HUES64 (cell line): ENCODE results near the gene FAM161A.
"Not testable (repeated sequence)": the region's sequence is repeated elsewhere in the genome, so short reads cannot be mapped to it uniquely, and the experiment has no call there.

ENCODE experiments used
- H3K27ac ChIP-seq: 2 replicates; pipeline ENCODE4 v1.7.0; 2013; ENCODE audit warnings: low read depth, low read length, inconsistent platforms
- H3K27me3 ChIP-seq: 2 replicates; pipeline ENCODE4 v1.6.1; 2013; ENCODE audit warnings: mild to moderate bottlenecking, low read length; ENCODE audit not compliant: insufficient read depth
- H3K36me3 ChIP-seq: 2 replicates; pipeline ENCODE4 v1.6.1; 2013; ENCODE audit warnings: mild to moderate bottlenecking, low read length; ENCODE audit not compliant: insufficient read depth
- H3K4me1 ChIP-seq: 2 replicates; pipeline ENCODE4 v1.6.1; 2013; ENCODE audit warnings: mild to moderate bottlenecking, low read length, moderate library complexity; ENCODE audit not compliant: insufficient read depth
- H3K4me3 ChIP-seq: 2 replicates; pipeline ENCODE4 v1.5.1; 2013; ENCODE audit warnings: mild to moderate bottlenecking, low read length, moderate library complexity
- H3K9ac ChIP-seq: 2 replicates; pipeline ENCODE4 v1.6.1; 2013; ENCODE audit warnings: mild to moderate bottlenecking, low read depth, low read length
- H3K9me3 ChIP-seq: 2 replicates; pipeline ENCODE4 v1.6.1; 2013; ENCODE audit warnings: low read depth, low read length; ENCODE audit not compliant: insufficient read depth
- WGBS: fragments of 150-250, 120-280 bp; methylation state at CpG from one replicate; pipeline ENCODE4 v1.1.7; 2013; ENCODE audit warnings: missing lambda C conversion rate; 5-methylcytosine and 5-hydroxymethylcytosine counted together

Gene FAM161A

GRCh38 chr2:61799099-61799498, 54.8 kb downstream of the FAM161A start:
- no peak overlapping the region for H3K4me3 ChIP-seq
- H3K27ac ChIP-seq, result no peak overlapping the region
- H3K27me3 ChIP-seq, result peaks cover 5% of the 10 kb centered on the region; the same call in 1 of the 2 replicates
- no peak overlapping the region for H3K9ac ChIP-seq
- H3K4me1 ChIP-seq, result no peaks in the 10 kb centered on the region
- no peaks in the 10 kb centered on the region for H3K9me3 ChIP-seq
- H3K36me3 ChIP-seq, result no peaks in the 10 kb centered on the region
- WGBS, result 89% methylated on average over 6 of the region's 6 CpGs

GRCh38 chr2:61797446-61797845, 56.4 kb downstream of the FAM161A start:
- not testable (repeated sequence) for H3K4me1 ChIP-seq, H3K36me3 ChIP-seq
- WGBS, result 88% methylated on average over 4 of the region's 4 CpGs

GRCh38 chr2:61795408-61795807, 58.5 kb downstream of the FAM161A start:
- H3K27me3 ChIP-seq, result peaks cover 5% of the 10 kb centered on the region; the same call in 1 of the 2 replicates
- no peaks in the 10 kb centered on the region for H3K4me1 ChIP-seq
- H3K36me3 ChIP-seq, result no peaks in the 10 kb centered on the region
- no peak overlapping the region for H3K27ac ChIP-seq
- no peak overlapping the region for H3K4me3 ChIP-seq
- 80% methylated on average over 2 of the region's 2 CpGs for WGBS
- H3K9me3 ChIP-seq, result no peaks in the 10 kb centered on the region
- no peak overlapping the region for H3K9ac ChIP-seq

More at GRCh38 chr2:61797446-61797845, 56.4 kb downstream of the FAM161A start:
- H3K27me3 ChIP-seq, H3K27ac ChIP-seq, H3K9ac ChIP-seq, H3K9me3 ChIP-seq, H3K4me3 ChIP-seq: not testable (repeated sequence)

- Histone ChIP-seq H3K9me3 (no peaks in the 10 kb centered on the region), H3K27ac (no peak overlapping the region), H3K4me1 (no peaks in the 10 kb centered on the region), H3K27me3 (peaks cover 5% of the 10 kb centered on the region; the same call in 1 of the 2 replicates), H3K4me3 (peak overlapping the region; percentile 58), H3K36me3 (no peaks in the 10 kb centered on the region), H3K9ac (no peak overlapping the region)
- 11% methylated on average over 20 of the region's 20 CpGs for WGBS
These were observed 60.4 kb downstream of the FAM161A start for GRCh38 chr2:61793389-61793836.

- H3K9me3 ChIP-seq, result no peaks in the 10 kb centered on the region
- 92% methylated on average over 4 of the region's 4 CpGs for WGBS
- H3K4me3 ChIP-seq, result no peak overlapping the region
- no peaks in the 10 kb centered on the region for H3K36me3 ChIP-seq
- H3K4me1 ChIP-seq, result no peaks in the 10 kb centered on the region
- H3K27ac ChIP-seq, result no peak overlapping the region
- peaks cover 5% of the 10 kb centered on the region; the same call in 1 of the 2 replicates for H3K27me3 ChIP-seq
- no peak overlapping the region for H3K9ac ChIP-seq
These were observed 61.4 kb downstream of the FAM161A start for GRCh38 chr2:61792355-61792890.

- no peaks in the 10 kb centered on the region for H3K4me1 ChIP-seq
- H3K9me3 ChIP-seq, result no peaks in the 10 kb centered on the region
- H3K36me3 ChIP-seq, result no peaks in the 10 kb centered on the region
- 91% methylated on average over 8 of the region's 8 CpGs for WGBS
- H3K27ac ChIP-seq, result no peak overlapping the region
- peaks cover 5% of the 10 kb centered on the region; the same call in 1 of the 2 replicates for H3K27me3 ChIP-seq
- no peak overlapping the region for H3K4me3 ChIP-seq
- no peak overlapping the region for H3K9ac ChIP-seq
These were observed 63.9 kb downstream of the FAM161A start for GRCh38 chr2:61789807-61790602.

GRCh38 chr2:61787941-61788563, 65.8 kb downstream of the FAM161A start:
- H3K27ac ChIP-seq, result no peak overlapping the region
- H3K9ac ChIP-seq, result no peak overlapping the region
- H3K4me3 ChIP-seq, result no peak overlapping the region
- 96% methylated on average over 3 of the region's 4 CpGs for whole genome bisulfite sequencing
- no peaks in the 10 kb centered on the region for H3K9me3 ChIP-seq
- no peaks in the 10 kb centered on the region for H3K27me3 ChIP-seq
- no peaks in the 10 kb centered on the region for H3K36me3 ChIP-seq
- H3K4me1 ChIP-seq, result no peaks in the 10 kb centered on the region

- no peaks in the 10 kb centered on the region for H3K36me3 ChIP-seq
- H3K27me3 ChIP-seq, result no peaks in the 10 kb centered on the region
- H3K27ac ChIP-seq, result no peak overlapping the region
- H3K9me3 ChIP-seq, result no peaks in the 10 kb centered on the region
- 85% methylated on average over 2 of the region's 2 CpGs for WGBS
- no peaks in the 10 kb centered on the region for H3K4me1 ChIP-seq
- no peak overlapping the region for H3K9ac ChIP-seq
- H3K4me3 ChIP-seq, result no peak overlapping the region
These were observed 67.0 kb downstream of the FAM161A start for GRCh38 chr2:61786876-61787275.

- no peaks in the 10 kb centered on the region for H3K36me3 ChIP-seq
- no peak overlapping the region for H3K27ac ChIP-seq
- no peaks in the 10 kb centered on the region for H3K27me3 ChIP-seq
- no peaks in the 10 kb centered on the region for H3K4me1 ChIP-seq
- H3K9ac ChIP-seq, result no peak overlapping the region
- H3K9me3 ChIP-seq, result no peaks in the 10 kb centered on the region
- H3K4me3 ChIP-seq, result no peak overlapping the region
These were observed 68.3 kb downstream of the FAM161A start for GRCh38 chr2:61785583-61785982.

- Histone ChIP-seq H3K4me3 (no peak overlapping the region), H3K36me3 (no peaks in the 10 kb centered on the region)
- WGBS, result 98% methylated on average over 4 of the region's 4 CpGs
These were observed 69.2 kb downstream of the FAM161A start for GRCh38 chr2:61784643-61785042.

GRCh38 chr2:61775956-61776570, 77.8 kb downstream of the FAM161A start:
- WGBS, result 93% methylated on average over 8 of the region's 8 CpGs
- no peaks in the 10 kb centered on the region for H3K27me3 ChIP-seq
- H3K9me3 ChIP-seq, result no peaks in the 10 kb centered on the region
- H3K27ac ChIP-seq, result no peak overlapping the region
- H3K4me3 ChIP-seq, result no peak overlapping the region
- no peaks in the 10 kb centered on the region for H3K36me3 ChIP-seq
- no peaks in the 10 kb centered on the region for H3K4me1 ChIP-seq
- H3K9ac ChIP-seq, result no peak overlapping the region

More at GRCh38 chr2:61784643-61785042, 69.2 kb downstream of the FAM161A start:
- Histone ChIP-seq H3K27ac (no peak overlapping the region), H3K9me3 (no peaks in the 10 kb centered on the region), H3K9ac (no peak overlapping the region), H3K27me3 (no peaks in the 10 kb centered on the region), H3K4me1 (no peaks in the 10 kb centered on the region)
